GM12892 (cell line): Measurements from ENCODE around the gene EOGT.

Source experiments
- POLR2A ChIP-seq: IDR thresholded peaks from 2 replicates; pipeline ENCODE4 v1.6.1; 2011; ENCODE audit warnings: low read depth, low read length, control low read depth
- POLR2AphosphoS5 ChIP-seq: IDR thresholded peaks from 2 replicates; pipeline ENCODE4 v1.6.1; 2011; ENCODE audit warnings: low read depth, low read length, control low read depth

- TF ChIP-seq POLR2AphosphoS5 (no peak), POLR2A (no peak)
Measured at GRCh38 chr3:68935778-68936177, 77.7 kb downstream of the EOGT start.
